Stimulated activated CD4-positive, alpha-beta T cell treated with anti-CD3 and anti-CD28 coated beads, Interleukin-4, amount 100 ng/mL, for 4 hours (primary cell): ENCODE measurements around the gene COMT.
"Not testable (repeated sequence)": the region's sequence is repeated elsewhere in the genome, so short reads cannot be mapped to it uniquely, and the experiment has no call there.

Experiments
- DNase-seq, 2 experiments: peaks; one replicate each; pipeline ENCODE4 v3.0.0-alpha.2; 2020

COMT gene

DNA sequence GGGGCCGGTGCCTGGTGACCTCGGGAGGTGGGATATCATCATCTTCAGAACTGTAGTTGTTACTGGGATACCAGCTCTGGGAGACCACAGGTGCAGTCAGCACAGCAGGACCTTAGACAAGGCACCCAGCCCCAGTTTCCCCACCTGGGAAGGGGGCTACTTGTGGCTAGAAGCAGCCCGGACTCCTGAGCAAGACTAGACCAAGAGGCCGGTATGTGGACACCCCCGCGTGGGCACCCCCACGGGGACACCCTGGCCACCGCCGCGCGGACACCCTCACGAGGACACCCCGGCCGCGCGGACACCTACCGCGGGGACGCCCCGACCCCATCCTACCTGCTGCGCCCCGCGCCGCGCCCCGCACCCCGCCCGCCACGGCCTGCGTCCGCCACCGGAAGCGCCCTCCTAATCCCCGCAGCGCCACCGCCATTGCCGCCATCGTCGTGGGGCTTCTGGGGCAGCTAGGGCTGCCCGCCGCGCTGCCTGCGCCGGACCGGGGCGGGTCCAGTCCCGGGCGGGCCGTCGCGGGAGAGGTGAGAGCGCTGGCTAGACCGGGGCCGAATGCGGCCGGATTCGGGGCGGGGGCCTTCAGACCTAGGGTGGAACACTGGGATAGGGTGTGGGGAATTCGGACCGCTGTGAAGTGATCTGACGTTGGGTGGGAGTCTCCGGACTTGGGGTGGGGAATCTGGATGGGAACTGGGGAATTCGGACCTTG is at the start of gene COMT, which contains the start of gene TXNRD2:
Gene COMT, plus strand, starts transcription at position 408 of the 718 bp plus-strand sequence. CDS start 20,755 bp downstream, outside the sequence.
Gene TXNRD2, minus strand, starts transcription at position 454 of the 718 bp plus-strand sequence. Its CDS starts 15 bp downstream, at position 439.
- peak; percentile 53 to 71 for DNase-seq

DNA sequence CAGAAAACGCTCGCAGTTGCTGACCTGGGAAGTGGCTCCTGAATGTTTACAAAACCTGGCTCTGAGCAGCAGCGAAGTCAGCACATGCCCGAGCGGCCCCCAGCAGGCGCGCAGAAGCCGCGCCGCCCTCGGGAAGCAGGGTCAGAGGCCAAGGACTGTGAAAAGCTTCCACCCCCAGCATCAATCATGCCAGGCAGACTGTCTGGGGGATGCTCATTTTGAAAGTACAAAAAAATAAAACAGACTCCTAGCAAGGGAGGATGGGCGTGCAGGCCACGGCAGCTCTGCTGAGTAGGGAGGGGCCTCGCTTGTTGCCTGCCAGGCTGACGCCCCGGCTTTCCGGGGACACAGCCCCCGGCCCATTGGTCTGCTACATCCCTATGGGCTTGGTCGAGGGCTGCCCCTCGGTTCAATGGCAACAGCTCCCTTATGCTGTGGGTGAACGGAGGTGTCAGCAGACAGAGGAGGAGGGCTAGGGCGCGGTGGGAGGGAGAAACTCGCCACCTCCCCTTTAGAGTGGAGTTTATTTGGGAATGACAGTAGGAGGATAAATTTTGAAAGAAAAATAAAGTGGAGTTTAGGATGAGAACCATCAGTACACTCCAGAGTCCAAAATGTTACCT is 49.2 kb upstream of the COMT start:
- DNase-seq: peak; percentile 58 to 63

DNA sequence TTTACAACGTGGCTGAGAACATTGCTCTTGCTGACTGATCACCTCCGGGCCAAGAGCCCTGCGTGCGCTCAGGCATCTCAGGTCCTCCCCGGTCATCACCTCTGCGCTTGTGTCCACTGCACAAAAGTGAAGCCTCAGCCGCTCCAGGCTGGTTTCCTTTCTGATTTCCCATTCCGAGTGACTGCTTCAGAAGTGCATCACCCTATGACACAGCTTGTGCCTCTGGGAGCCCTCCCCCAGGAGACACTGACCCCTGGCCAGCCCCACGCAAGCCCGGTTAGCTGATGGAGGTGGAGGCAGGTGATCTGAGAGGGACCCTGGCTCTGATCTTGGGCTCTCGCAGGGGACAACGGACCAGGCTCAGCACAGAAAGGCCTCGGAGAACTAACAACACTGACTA is 48.6 kb upstream of the COMT start:
- DNase-seq: no peak

DNA sequence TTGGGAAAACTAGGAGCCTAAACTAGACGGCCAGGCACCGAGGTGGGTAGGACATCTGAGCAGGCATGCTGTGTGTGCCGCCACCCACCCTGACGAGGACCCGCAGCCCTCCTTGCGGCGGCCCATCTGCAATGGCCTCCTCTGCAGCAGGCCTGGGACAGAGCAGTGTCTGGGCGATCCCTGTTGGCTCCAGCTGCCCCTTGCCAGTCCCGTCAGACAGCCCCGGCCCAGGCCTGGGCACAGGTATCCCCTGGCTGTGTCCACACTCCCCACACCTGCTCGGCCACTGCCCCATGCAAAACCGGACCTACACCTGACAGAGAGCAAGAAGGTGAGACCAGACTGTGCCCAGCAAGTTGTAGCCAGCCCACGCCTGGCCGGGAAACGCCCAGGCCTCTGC is 48.2 kb upstream of the COMT start:
- DNase-seq: no peak

DNA sequence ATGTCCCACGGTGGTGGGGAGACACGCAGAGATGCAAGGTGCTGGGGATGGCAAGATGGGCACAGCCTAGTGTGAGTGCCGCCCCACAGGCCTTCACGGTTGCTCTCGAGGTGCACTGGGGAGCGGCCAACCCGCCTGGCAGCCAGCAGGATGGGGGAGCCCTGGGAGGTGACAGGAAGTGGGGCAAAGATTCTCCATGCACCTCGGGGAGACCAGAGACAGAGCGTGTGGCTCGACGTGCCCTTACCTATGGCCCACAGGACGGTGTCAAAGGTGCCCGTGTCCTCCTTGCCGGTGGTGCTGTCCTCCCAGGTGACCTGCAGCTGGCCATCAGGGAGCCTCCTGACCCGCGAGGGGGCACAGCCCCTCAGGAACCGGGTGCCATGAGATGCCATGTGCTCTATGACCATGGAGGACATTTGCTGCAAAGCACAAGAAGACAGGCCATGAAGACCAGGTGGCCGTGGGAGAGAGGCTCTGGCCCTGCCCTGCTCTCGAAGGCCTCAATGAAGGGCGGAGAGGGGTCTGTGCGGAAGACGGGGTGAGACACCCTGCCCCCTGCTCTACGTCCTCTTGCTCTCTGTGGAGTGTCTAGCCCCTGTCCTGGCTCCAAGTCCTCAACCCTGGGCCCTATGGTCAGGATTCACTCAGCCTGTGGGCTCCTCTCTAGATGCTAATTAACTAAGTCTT is 46.3 kb upstream of the COMT start:
- DNase-seq: no peak

DNA sequence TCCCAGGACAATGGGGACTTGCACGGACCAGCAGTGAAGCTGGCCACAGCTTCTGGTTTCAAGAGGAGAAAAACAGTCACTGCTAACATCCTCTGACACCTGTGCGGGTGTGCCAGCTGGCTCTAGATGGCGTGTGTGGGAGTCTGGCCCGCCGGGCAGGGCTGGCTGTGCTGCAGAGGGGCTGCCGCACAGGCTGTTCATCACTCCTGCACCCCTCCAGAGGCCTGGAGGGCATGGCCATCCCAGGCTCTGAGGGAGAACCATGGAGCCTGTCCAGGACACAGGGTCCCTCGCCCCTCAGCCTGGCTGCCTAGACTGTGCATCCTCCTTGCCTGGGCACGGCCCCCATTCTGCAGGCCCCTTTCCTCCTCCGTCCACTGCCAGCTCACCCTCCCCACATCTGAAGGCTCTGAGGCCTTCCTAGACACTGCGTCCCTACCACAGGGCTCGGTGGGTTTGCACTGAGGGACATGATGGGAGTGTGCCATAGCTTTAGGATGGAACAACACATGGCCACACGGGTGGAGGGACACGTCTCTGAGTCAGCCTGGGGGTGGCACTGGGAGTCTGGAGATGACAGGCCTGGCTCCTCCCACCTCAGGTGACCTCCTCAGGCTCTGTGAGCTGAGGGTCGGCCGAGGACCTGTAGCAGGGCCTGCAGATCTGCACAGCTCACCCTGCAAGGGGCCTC is 44.8 kb upstream of the COMT start:
- peak in 1 of 2 experiments; percentile 35 for DNase-seq

DNA sequence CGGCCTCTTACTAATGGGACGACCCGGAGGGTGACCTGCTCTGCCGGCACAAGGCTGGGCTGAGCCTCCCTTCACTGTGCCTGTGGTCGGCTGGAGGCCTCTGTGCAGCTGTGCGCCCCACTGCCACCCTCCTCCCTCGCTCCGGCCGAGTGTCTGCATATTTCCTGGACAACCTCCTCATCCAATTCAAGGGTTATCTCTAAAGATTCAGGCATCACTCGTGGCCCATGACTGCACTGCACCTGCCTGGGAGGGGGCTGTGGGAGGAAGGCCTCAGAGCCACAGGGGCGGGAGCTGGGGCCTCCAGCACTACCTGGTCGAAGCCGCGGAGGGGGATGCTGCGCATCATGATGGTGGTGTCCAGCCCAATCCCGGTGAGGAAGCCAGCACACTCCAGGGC is 43.8 kb upstream of the COMT start:
- no peak for DNase-seq

DNA sequence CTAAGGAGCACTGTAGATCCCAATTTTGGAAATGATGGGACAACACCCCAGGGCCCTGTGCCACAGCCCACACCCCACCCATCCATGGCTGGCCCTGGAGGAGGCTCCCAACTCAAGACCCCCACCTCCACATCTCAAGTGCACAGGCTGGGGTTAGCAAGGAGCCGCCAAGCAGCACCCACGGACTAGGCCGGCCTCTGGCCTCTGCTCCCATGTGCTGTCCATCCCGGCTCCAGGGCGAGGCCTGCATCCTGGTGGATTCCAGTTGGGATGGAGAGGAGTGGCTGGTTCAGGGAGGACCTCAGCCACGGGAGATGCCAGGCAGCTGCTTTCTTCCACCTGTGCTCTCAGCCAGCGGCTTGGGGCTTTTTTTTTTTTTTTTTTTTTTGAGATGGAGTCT is 43.4 kb upstream of the COMT start:
- DNase-seq: no peak

DNA sequence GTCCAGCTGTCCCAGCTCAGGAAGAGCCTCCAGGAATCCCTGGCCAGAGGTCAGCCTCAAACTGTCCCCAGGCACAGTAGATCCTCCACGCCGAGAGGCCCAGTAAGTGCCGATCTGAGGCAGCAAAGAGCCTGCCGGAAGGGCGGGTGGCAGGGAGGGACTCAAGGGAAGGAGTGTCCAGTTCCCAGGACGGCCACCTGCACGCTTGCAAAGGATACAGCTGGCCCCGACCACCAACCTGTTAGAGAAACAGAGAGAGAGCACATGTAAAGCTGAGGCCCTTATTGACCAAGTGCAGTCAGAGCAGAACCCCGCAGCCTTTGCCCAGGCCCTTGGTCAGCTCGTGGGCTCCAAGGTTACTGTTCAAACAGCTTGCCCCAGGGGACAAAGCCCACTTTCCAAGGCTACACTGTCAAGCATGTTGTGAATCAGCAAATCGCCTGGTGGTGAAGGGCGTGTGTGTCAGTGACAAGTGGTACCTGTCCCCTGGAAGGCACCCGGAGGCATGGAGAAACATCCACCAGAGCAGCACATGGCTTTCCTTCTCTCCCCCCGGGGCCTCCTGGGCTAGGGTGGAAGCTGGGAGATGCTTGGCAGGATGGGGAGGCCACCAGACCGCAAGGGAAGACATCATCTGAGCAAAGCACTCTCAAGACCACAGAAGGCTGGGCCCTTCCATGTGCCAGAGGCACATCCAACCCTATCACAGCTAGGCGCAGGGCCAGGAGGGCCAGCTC is 42.6 kb upstream of the COMT start:
- DNase-seq: no peak

DNA sequence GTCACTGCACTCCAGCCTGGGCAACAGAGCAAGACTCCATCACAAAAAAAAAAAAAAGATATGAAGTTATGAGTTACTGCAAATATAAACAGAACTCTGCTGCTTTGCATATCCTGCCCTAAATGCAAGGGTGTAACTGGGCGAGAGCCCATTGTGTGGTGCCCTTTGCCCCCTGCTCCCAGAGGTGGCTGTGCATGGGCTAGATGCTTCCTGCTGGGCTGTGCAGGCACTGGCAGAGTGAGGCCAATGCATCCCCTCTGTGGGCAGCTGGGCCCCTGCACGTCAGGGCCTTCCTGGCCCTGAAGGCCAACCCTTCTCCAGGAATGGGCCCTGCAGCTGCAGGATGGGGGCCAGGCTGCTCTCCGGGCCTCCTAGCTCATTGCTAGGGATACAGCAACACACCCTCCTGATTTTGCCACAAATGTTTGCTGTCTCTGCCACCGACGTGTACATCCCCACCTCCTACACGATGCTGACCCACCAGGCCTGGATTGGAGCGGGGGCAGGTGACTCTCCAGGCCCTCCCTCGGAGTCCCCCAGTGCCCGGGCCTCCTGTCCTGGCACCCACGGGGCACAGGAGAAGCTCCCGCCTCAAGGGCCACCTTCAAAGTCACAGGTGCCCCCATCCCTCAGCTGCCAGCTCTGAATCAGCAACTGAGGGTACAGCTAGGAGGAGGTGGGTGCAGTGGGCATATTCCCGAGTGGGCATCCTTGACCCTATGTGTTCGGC is 40.7 kb upstream of the COMT start:
- DNase-seq: no peak

DNA sequence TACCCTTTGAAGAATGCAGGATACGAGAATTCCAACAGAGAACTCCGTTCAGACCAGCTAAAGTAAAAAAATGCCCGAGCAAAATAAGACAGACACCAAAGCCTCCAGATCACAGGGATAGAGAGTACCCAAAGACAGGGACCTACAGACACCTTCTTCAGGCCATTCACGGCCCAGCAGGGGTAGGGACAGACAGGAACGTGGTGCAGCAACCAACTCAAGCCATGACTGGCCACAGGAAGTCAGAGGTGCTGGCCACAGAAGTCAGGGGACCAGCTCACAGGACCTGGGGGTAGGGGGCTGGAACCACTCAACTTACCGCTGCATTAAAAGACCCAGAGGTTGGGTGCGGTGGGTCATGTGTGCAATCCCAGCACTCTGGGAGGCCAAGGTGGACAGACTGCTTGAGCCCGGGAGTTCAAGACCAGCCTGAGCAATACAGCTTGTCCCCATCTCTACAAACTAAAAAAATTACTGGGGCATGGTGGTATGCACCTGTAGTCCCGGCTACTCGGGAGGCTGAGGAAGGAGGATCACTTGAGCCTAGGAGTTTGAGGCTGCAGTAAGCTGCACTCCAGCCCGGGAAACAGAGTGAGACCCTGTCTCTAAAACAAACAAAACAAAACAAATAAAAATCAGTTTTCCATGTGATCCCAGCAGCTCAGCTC is 39.9 kb upstream of the COMT start:
- no peak for DNase-seq

DNA sequence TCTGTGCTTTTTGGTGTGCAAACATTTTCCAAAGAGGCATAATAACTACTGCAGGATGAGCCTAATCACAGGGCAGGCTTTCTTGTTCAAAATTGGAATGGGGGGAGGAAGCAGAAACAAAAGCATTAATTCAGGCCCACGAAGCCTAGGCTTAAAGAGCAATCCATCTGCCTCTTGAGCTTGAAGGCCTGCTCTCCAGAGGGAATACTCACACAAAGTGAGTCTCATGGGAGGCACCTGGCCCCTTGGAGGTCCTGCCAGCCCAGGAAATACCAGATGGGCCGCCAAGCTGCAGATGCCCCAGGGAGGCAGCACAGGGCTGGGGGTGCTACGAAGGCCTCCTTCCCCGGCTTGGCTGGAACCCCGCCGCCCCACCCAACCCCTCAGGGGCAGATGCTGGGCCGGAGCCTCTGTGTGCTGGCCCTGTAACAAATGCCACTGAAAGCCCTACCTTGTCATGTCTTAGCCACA is 39.3 kb upstream of the COMT start:
- no peak for DNase-seq

DNA sequence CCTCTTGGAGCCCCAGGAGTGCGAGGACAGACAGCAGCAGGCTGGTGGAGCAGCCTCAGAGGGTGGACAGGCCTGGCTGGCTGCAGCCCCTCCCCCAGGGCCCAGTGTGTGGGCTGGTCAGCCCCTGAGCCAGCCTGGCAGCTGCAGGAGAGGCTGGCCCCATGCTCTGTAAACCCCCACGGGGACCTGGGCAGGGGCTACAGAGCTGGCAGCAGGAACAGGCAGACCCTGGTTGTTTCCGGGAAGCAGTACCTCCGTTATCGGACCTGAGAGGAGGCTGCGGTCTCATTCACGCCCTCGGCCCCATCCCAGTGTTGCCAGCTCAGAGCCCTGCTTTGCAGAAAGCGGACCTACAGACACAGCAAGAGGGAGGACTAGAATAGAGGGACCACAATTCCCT is 38.5 kb upstream of the COMT start:
- DNase-seq: no peak

DNA sequence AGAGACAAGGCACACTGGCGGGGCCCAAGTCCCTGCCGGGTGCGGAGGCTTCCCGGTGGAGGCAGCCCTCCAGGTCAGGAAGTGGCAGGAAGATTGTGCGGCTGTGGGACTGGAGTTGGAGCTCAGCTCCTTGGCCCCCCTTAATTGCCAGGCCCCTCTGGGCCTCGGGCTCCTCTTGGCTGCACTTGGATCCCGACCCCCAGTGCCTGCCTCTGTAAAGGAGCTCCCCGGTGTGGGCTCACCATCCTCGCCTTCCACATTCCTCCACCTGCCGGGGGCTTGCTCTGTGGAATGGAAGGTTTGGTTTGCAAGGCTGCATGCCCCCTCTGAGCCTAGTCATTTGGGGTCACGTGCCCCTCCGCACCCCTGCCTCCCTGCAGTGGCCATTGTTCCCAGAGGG is 38.1 kb upstream of the COMT start:
- no peak for DNase-seq

DNA sequence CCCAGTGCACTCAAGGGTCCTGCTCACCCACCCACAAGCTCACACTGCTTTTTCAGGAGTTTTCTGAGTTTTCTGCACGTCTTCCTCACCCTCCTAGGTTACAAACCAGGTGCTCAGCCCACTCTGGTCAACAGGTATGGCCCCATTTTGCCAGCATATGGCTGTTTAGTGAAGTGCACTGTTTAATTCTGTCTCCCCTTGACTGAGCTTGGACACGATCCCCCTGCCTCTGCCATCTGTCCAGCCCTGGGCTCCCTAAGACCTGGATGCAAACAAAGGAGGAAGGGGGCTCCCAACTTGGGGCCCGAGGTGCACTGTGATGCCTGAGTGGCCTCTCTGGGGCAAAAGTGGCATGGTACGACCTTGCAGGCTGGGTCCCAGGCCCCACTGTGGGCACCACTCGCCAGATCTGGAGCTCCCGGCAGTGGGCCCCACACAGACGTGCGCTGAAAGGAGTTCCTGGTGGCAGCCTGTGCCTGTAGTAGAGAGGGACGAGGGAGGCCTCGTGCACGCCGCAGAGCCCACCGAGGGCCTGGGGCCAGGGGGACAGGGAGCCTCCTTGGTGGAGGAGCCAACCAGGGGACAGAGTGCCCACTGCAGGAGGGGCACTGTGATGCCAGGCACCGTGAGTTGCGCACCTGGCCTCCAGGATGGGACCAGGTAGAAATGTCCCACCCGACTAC is 37.3 kb upstream of the COMT start:
- no peak for DNase-seq

DNA sequence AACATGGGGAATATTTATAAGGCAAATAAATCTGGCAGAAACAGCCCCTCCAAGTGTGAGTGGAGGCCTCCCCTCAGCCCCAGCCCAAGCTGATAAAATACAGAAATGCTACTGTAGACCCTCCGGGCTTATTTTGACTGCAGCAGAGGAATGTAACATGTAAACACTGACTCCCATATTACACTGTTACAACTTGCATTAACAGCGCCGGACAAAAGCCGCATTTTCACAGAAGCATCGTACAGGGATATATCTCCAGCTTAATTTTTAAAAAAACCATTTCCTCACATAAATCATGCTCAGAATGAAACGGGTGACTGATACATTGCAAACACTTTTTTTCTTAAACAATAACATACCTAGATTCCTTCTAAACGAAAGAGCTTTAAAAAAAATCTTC is 36.6 kb upstream of the COMT start:
- no peak for DNase-seq

DNA sequence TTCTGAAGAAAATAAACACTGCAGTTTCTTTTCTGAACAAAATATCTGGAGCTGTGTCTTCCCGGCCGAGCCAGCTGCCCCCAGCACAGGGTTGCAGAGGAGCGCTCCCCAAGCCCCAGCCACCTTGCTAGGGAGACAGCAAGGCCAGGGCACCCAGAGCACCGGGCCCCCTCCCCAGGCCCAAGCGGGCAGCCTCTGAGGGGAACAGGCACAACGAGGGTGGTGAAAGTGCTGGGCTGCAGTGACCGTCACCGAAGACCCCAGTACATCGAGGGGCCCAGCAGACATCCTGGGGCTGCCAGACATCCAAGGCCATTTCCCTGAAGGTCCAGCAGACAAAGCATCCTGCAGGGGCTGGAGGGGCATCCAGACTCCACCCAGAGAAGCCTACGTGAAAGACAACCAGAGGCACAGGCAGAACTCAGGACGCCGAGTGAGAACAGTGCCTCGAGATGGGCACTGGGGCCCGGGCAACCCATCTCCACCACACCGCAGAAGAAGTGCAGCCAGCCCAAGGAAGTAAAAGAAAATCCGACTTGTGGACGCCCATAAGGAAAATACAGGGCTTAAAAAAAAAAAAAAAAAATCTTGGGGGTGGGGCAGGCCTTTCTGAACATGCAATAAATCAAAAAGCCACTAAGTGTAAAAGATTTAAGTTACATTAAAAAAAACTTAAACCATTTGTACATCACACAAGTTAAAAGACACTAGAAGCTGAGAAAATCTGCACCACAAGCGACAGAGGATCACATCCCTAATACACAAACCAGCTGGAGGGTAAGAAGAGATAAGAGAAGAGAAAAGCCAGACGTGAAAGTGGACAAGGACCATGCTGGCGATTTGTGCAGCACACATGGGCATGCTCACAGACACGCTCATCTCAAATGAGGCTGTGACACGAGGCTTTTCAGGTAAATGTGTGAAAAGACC is 36.0 kb upstream of the COMT start:
- no peak for DNase-seq

DNA sequence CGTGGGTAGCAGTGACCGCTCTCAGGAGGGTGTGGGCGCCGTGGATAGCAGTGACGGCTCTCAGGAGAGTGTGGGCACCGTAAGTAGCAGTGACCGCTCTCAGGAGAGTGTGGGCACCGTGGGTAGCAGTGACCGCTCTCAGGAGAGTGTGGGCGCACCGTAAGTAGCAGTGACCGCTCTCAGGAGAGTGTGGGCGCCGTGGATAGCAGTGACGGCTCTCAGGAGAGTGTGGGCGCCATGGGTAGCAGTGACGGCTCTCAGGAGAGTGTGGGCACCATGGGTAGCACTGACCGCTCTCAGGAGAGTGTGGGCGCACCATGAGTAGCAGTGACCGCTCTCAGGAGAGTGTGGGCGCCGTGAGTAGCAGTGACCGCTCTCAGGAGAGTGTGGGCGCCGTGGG is 34.7 kb upstream of the COMT start:
- not testable (repeated sequence) for DNase-seq

DNA sequence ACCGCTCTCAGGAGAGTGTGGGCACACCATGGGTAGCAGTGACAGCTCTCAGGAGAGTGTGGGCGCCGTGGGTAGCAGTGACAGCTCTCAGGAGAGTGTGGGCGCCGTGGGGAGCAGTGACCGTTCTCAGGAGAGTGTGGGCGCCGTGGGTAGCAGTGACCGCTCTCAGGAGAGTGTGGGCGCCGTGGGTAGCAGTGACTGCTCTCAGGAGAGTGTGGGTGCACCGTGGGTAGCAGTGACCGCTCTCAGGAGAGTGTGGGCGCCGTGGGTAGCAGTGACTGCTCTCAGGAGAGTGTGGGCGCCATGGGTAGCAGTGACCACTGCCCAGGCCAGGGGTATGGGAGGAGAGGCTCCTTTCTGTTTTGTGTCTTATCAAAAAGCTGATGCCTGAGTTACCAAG is 33.7 kb upstream of the COMT start:
- DNase-seq: not testable (repeated sequence)
